Activated CD4-positive, alpha-beta T cell treated with anti-CD3 and anti-CD28 coated beads, Interleukin-2, Interleukin-6, amounts not matched to agents 100 ng/mL and 50 ng/mL, durations not matched to agents 16 hours and 8 hours (primary cell): ENCODE data around the gene TMPRSS7.

Experiments
- DNase-seq: peaks from one replicate; pipeline ENCODE4 v3.0.0-alpha.2; 2020

The TMPRSS7 gene

GRCh38 chr3:112104774-112105173 lies 70.2 kb downstream of the TMPRSS7 start:
- DNase-seq = no peak

GRCh38 chr3:112109322-112109721 lies 74.8 kb downstream of the TMPRSS7 start:
- DNase-seq = no peak

GRCh38 chr3:112111785-112112402 lies 77.4 kb downstream of the TMPRSS7 start:
- peak; percentile 80 for DNase-seq

- DNase-seq = no peak
These were observed 80.1 kb downstream of the TMPRSS7 start for GRCh38 chr3:112114576-112115160.

- DNase-seq = no peak
These were observed 80.7 kb downstream of the TMPRSS7 start for GRCh38 chr3:112115161-112115739.

GRCh38 chr3:112115806-112116383 lies 81.4 kb downstream of the TMPRSS7 start:
- DNase-seq = no peak

- no peak for DNase-seq
These were observed 82.2 kb downstream of the TMPRSS7 start for GRCh38 chr3:112116748-112117186.

- no peak for DNase-seq
These were observed 82.9 kb downstream of the TMPRSS7 start for GRCh38 chr3:112117415-112117814.

- no peak for DNase-seq
These were observed 83.5 kb downstream of the TMPRSS7 start for GRCh38 chr3:112117841-112118571.

- DNase-seq = no peak
These were observed 85.7 kb downstream of the TMPRSS7 start for GRCh38 chr3:112119962-112120836.

- DNase-seq = no peak
These were observed 87.3 kb downstream of the TMPRSS7 start for GRCh38 chr3:112121577-112122547.

GRCh38 chr3:112122870-112123269 lies 88.3 kb downstream of the TMPRSS7 start:
- DNase-seq = no peak

- no peak for DNase-seq
These were observed 89.0 kb downstream of the TMPRSS7 start for GRCh38 chr3:112123548-112123947.

GRCh38 chr3:112124907-112125607 lies 90.5 kb downstream of the TMPRSS7 start:
- no peak for DNase-seq

GRCh38 chr3:112126511-112126911 lies 92.0 kb downstream of the TMPRSS7 start:
- DNase-seq = no peak

- DNase-seq = peak; percentile 39
These were observed 93.3 kb downstream of the TMPRSS7 start for GRCh38 chr3:112127522-112128494.

GRCh38 chr3:112128843-112129727 lies 94.5 kb downstream of the TMPRSS7 start:
- DNase-seq = peak; percentile 58
